Ishikawa (cell line): ENCODE measurements around the gene EGR1.

ENCODE experiments used
- CEBPB ChIP-seq: IDR thresholded peaks from 2 replicates; pipeline ENCODE4 v1.6.1; 2012
- CREB1 ChIP-seq: IDR thresholded peaks from 2 replicates; pipeline ENCODE4 v1.6.1; 2012; ENCODE audit warnings: low read depth
- EGR1 ChIP-seq: IDR thresholded peaks from 2 replicates; pipeline ENCODE4 v1.6.1; 2012
- EP300 ChIP-seq: IDR thresholded peaks from 2 replicates; pipeline ENCODE4 v1.6.1; 2012; ENCODE audit warnings: borderline replicate concordance
- FOXM1 ChIP-seq: IDR thresholded peaks from 2 replicates; pipeline ENCODE4 v1.6.1; 2012; ENCODE audit warnings: low read depth, borderline replicate concordance
- MAX ChIP-seq: IDR thresholded peaks from 2 replicates; pipeline ENCODE4 v1.6.1; 2012
- NFIC ChIP-seq: IDR thresholded peaks from 2 replicates; pipeline ENCODE4 v1.6.1; 2012
- RAD21 ChIP-seq: IDR thresholded peaks from 2 replicates; pipeline ENCODE4 v1.6.1; 2012; ENCODE audit warnings: low read depth
- REST ChIP-seq: IDR thresholded peaks from 2 replicates; pipeline ENCODE4 v1.6.1; 2012; ENCODE audit warnings: low read depth, mild to moderate bottlenecking
- TAF1 ChIP-seq: IDR thresholded peaks from 2 replicates; pipeline ENCODE4 v1.6.1; 2012; ENCODE audit warnings: low read depth, mild to moderate bottlenecking
- TCF12 ChIP-seq: IDR thresholded peaks from 2 replicates; pipeline ENCODE4 v1.6.1; 2012; ENCODE audit warnings: low read depth
- TEAD4 ChIP-seq: IDR thresholded peaks from 2 replicates; pipeline ENCODE4 v1.6.1; 2012
- USF1 ChIP-seq: IDR thresholded peaks from 2 replicates; pipeline ENCODE4 v1.6.1; 2012
- YY1 ChIP-seq: IDR thresholded peaks from 2 replicates; pipeline ENCODE4 v1.6.1; 2012; ENCODE audit warnings: low read depth
- ZBTB7A ChIP-seq: IDR thresholded peaks from 2 replicates; pipeline ENCODE4 v1.6.1; 2012; ENCODE audit warnings: low read depth

Gene EGR1

GRCh38 chr5:138491284-138491648 lies 26.0 kb downstream of the EGR1 start:
- no peak for TF ChIP-seq CEBPB
- no peak for TF ChIP-seq NFIC
- no peak for TF ChIP-seq YY1
- TF ChIP-seq TCF12, result no peak
- TF ChIP-seq ZBTB7A, result no peak
- no peak for TF ChIP-seq FOXM1
- no peak for TF ChIP-seq REST
- no peak for TF ChIP-seq USF1
- no peak for TF ChIP-seq CREB1
- no peak for TF ChIP-seq TEAD4
- TF ChIP-seq RAD21, result no peak
- TF ChIP-seq TAF1, result no peak
- no peak for TF ChIP-seq EGR1
- no peak for TF ChIP-seq EP300
- no peak for TF ChIP-seq MAX

GRCh38 chr5:138491669-138492559 lies 26.6 kb downstream of the EGR1 start:
- no peak for TF ChIP-seq TCF12
- no peak for TF ChIP-seq FOXM1
- TF ChIP-seq USF1, result no peak
- no peak for TF ChIP-seq TEAD4
- TF ChIP-seq ZBTB7A, result peak; percentile 75
- TF ChIP-seq RAD21, result no peak
- peak; percentile 82 for TF ChIP-seq MAX
- TF ChIP-seq NFIC, result peak; percentile 73; the same call in 1 of the 2 replicates
- TF ChIP-seq CEBPB, result no peak
- TF ChIP-seq CREB1, result no peak
- TF ChIP-seq EGR1, result peak; percentile 70

GRCh38 chr5:138492560-138493045 lies 27.3 kb downstream of the EGR1 start:
- TF ChIP-seq CEBPB (no peak), TEAD4 (no peak), FOXM1 (no peak), MAX (no peak), TAF1 (no peak), RAD21 (no peak), EP300 (no peak), EGR1 (no peak), TCF12 (no peak), USF1 (no peak), REST (no peak), YY1 (no peak), NFIC (no peak), ZBTB7A (no peak)

GRCh38 chr5:138495351-138495750 lies 30.1 kb downstream of the EGR1 start:
- TF ChIP-seq MAX (no peak), CEBPB (no peak), FOXM1 (no peak), TCF12 (no peak), CREB1 (no peak), RAD21 (no peak), EGR1 (no peak), TEAD4 (no peak), NFIC (no peak), ZBTB7A (no peak), YY1 (no peak), USF1 (no peak), EP300 (no peak), REST (no peak), TAF1 (no peak)
